Keratinocyte (primary cell): ENCODE results near the gene KRTAP10-6. TPM values are rescaled to one million over a fixed set of nuclear protein-coding genes. Genes with fewer than 3 reads are reported as not detected.

Experiments
- DNase-seq: peaks from one replicate; pipeline ENCODE4 v3.0.0-alpha.2; 2011; ENCODE audit warnings: low read depth, missing footprints, low spot score
- FAIRE-seq: peaks from 2 replicates; lab custom pipeline; 2011; peaks lifted over from hg19 to GRCh38; lab: Jason Lieb, UNC
- H2AFZ ChIP-seq: 2 replicates; pipeline ENCODE4 v1.6.0; 2012; ENCODE audit warnings: low read length, control low read depth, inconsistent platforms; ENCODE audit not compliant: control insufficient read depth
- H3K27ac ChIP-seq: 2 replicates; pipeline ENCODE4 v1.5.1; 2011; ENCODE audit warnings: low read length; ENCODE audit not compliant: control insufficient read depth, insufficient read depth
- H3K27me3 ChIP-seq: 3 replicates; pipeline ENCODE4 v1.6.0; 2011; ENCODE audit warnings: low read length; ENCODE audit not compliant: control insufficient read depth, insufficient read depth; ENCODE audit errors: extremely low read depth
- H3K36me3 ChIP-seq, 2 experiments: 2 replicates in 1 of 2; 3 replicates in 1 of 2; pipeline ENCODE4 v1.5.1; 2011; ENCODE audit warnings: low read length in 2 of 2, mild to moderate bottlenecking in 1 of 2; ENCODE audit not compliant: control insufficient read depth in 2 of 2, insufficient read depth in 2 of 2; ENCODE audit errors: extremely low read depth in 1 of 2
- H3K4me1 ChIP-seq: 3 replicates; pipeline ENCODE4 v1.5.1; 2011; ENCODE audit warnings: low read length; ENCODE audit not compliant: control insufficient read depth, insufficient read depth; ENCODE audit errors: extremely low read depth
- H3K4me2 ChIP-seq: 3 replicates; pipeline ENCODE4 v1.6.0; 2011; ENCODE audit warnings: low read depth, low read length; ENCODE audit not compliant: control insufficient read depth, insufficient read depth; ENCODE audit errors: extremely low read depth
- H3K4me3 ChIP-seq, 3 experiments: fragments of 200-600 bp in 1 of 3; sonication (generic) in 1 of 3; 2 replicates in 2 of 3; 3 replicates in 1 of 3; pipeline ENCODE4 v1.5.1; 2011 to 2016; ENCODE audit warnings: low read length in 3 of 3, mild to moderate bottlenecking in 3 of 3, control low read depth in 2 of 3, inconsistent platforms in 1 of 3, low read depth in 1 of 3, mixed read lengths in 1 of 3, mixed run types in 1 of 3, moderate library complexity in 1 of 3; ENCODE audit not compliant: control insufficient read depth in 2 of 3, insufficient read depth in 2 of 3; ENCODE audit errors: extremely low read depth in 1 of 3
- H3K79me2 ChIP-seq: 2 replicates; pipeline ENCODE4 v1.6.0; 2012; ENCODE audit warnings: low read length; ENCODE audit not compliant: control insufficient read depth, insufficient read depth
- H3K9ac ChIP-seq: 3 replicates; pipeline ENCODE4 v1.6.0; 2011; ENCODE audit warnings: low read length; ENCODE audit not compliant: control insufficient read depth, insufficient read depth; ENCODE audit errors: extremely low read depth
- H3K9me1 ChIP-seq: 3 replicates; pipeline ENCODE4 v1.6.0; 2011; ENCODE audit warnings: low read length; ENCODE audit not compliant: control insufficient read depth, insufficient read depth; ENCODE audit errors: extremely low read depth
- H3K9me3 ChIP-seq: 2 replicates; pipeline ENCODE4 v1.5.1; 2012; ENCODE audit warnings: low read depth, low read length; ENCODE audit not compliant: control insufficient read depth
- H4K20me1 ChIP-seq: 3 replicates; pipeline ENCODE4 v1.6.0; 2011; ENCODE audit warnings: low read length; ENCODE audit not compliant: control insufficient read depth, insufficient read depth; ENCODE audit errors: extremely low read depth
- EZH2 ChIP-seq: IDR thresholded peaks from one replicate; pipeline ENCODE4 v1.6.1; 2012; ENCODE audit warnings: inconsistent platforms, mild to moderate bottlenecking, low read length, moderate library complexity
- dilution Hi-C: fragments of 300-500 bp; cut with MboI; formaldehyde crosslinking; loops from one replicate; pipeline ENCODE4 v1.7.0; 2020; ENCODE audit warnings: low sequenced_read_pairs; ENCODE audit not compliant: extremely low pct_ligation_motif_present
- polyA plus RNA-seq, 5 experiments: library from polyadenylated mRNA; depleted of rRNA in 3 of 5; stranded (reverse) in 3 of 5; stranded (forward) in 1 of 5; unstranded in 1 of 5; fragments of >200 nt; gene quantifications; 1 replicate in 1 of 5; 2 replicates in 3 of 5; 3 replicates in 1 of 5; pipeline versions ENCODE4 v1.2.1 to v1.2.3, GENCODE V29; 2011 to 2012; ENCODE audit warnings: missing spikeins in 2 of 5, low read depth in 1 of 5, low replicate concordance in 1 of 5
- TF ChIP-seq, protein P1 (sequence below), 3 experiments: IDR thresholded peaks in 1 of 3; conservative IDR thresholded peaks in 1 of 3; optimal IDR thresholded peaks in 1 of 3; 2 replicates in 2 of 3; 3 replicates in 1 of 3; pipeline versions ENCODE3 to v1.5.1; 2011; ENCODE audit warnings: low read length in 3 of 3, mild to moderate bottlenecking in 3 of 3, moderate library complexity in 2 of 3, control low read depth in 1 of 3, inconsistent platforms in 1 of 3; ENCODE audit not compliant: insufficient read depth in 2 of 3; ENCODE audit errors: extremely low read depth in 1 of 3

KRTAP10-6 gene
- polyA plus RNA-seq, 1 donor (not counting 4 experiments of a cell fraction or from before 2014, with no cell fraction given): not detected

DNA sequence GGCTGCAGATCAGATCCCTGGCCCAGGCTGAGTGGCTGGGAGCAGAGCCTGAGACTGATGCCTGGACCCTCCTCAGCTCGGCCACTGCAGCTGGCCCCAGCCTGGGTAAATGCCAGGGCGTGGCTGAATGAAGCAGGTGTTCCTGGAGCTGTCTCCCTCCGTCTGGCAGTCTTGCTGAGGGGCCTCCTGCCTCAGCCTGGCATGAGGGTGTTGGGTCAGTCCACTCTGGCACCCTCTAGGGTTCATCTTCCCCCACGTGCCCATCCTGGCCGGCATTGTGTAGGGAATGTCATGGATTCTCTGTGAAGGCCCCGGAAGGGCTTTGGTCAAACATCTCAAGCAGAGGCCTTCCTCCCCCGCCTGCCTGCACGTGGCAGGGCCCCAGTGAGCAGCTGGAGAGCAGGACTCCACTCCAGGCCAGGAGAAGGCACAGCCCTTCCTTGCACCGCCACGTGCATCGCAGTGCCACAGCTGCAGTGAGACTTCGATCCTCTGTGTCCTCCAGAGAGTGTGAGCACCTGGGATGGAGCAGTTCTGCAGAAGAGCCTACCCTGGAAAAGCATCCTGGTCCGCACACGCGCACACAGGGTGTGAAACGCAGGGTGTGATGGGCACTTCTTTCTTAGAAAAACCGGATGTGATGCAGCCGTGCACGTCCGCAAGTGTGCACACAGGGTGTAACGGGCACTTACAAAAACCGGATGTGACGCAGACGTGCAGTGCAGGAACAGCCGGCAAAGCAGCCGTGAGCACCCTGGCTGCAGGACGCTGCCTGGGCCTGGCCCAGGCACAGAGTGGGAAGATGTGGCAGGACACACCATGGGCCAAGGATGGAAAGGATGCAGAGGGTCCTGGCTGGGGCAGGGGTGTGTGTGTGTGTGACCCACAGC lies 23.4 kb downstream of the KRTAP10-6 start:
- dilution Hi-C loops: no loop called here
- TF ChIP-seq, protein P1, sequence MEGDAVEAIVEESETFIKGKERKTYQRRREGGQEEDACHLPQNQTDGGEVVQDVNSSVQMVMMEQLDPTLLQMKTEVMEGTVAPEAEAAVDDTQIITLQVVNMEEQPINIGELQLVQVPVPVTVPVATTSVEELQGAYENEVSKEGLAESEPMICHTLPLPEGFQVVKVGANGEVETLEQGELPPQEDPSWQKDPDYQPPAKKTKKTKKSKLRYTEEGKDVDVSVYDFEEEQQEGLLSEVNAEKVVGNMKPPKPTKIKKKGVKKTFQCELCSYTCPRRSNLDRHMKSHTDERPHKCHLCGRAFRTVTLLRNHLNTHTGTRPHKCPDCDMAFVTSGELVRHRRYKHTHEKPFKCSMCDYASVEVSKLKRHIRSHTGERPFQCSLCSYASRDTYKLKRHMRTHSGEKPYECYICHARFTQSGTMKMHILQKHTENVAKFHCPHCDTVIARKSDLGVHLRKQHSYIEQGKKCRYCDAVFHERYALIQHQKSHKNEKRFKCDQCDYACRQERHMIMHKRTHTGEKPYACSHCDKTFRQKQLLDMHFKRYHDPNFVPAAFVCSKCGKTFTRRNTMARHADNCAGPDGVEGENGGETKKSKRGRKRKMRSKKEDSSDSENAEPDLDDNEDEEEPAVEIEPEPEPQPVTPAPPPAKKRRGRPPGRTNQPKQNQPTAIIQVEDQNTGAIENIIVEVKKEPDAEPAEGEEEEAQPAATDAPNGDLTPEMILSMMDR (optimal IDR thresholded peaks at IDR 0.05 in 1 of 3, IDR thresholded peaks at IDR 0.05 in 1 of 3, conservative IDR thresholded peaks at IDR 0.05 in 1 of 3; ENCODE audit: extremely low read depth in 1 of 3, insufficient read depth in 2 of 3, low read length in 3 of 3): no peak
- no peak for TF ChIP-seq EZH2
- Histone ChIP-seq H3K4me1 (no peaks in the 10 kb centered on the region), H2AFZ (no peak overlapping the region), H3K9me1 (no peaks in the 10 kb centered on the region), H3K9me3 (no peaks in the 10 kb centered on the region), H3K9ac (no peak overlapping the region), H3K79me2 (no peaks in the 10 kb centered on the region), H4K20me1 (no peaks in the 10 kb centered on the region), H3K36me3 (no peaks in the 10 kb centered on the region), H3K27me3 (no peaks in the 10 kb centered on the region), H3K4me3 (no peak overlapping the region), H3K27ac (no peak overlapping the region), H3K4me2 (no peak overlapping the region)
- FAIRE-seq (no peak), DNase-seq (no peak)

DNA sequence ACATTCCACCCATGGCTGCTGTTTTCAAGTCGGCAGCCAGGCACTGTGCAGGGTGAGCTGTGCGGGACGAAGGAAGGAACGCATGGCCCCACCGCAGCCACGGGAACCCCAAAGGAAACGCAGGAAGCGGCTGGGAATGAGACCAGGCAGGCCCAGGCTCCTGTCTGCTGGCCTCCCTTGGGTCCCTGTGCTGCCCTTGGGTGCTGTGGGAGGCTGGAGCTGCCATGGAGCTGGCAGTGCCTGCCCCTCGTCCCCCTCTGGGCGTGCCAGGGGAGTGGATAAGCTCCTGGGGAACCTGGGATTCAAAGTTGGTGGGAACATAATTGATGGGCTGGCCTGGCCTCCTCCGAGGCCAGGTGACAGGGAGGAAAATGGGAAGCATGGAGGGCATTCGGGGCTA lies 24.0 kb downstream of the KRTAP10-6 start:
- Histone ChIP-seq H3K36me3 (no peaks in the 10 kb centered on the region), H4K20me1 (no peaks in the 10 kb centered on the region), H3K79me2 (no peaks in the 10 kb centered on the region), H3K9me3 (no peaks in the 10 kb centered on the region), H3K27me3 (no peaks in the 10 kb centered on the region), H2AFZ (no peak overlapping the region), H3K9me1 (no peaks in the 10 kb centered on the region), H3K4me1 (no peaks in the 10 kb centered on the region), H3K9ac (no peak overlapping the region), H3K4me3 (no peak overlapping the region), H3K4me2 (no peak overlapping the region), H3K27ac (no peak overlapping the region)
- FAIRE-seq (no peak), DNase-seq (no peak)
- TF ChIP-seq, protein P1 (optimal IDR thresholded peaks at IDR 0.05 in 1 of 3, IDR thresholded peaks at IDR 0.05 in 1 of 3, conservative IDR thresholded peaks at IDR 0.05 in 1 of 3; ENCODE audit: extremely low read depth in 1 of 3, insufficient read depth in 2 of 3, low read length in 3 of 3): no peak
- TF ChIP-seq EZH2: no peak
- dilution Hi-C loops: no loop called here
